ENCODE measurements around the gene NSD2. TPM values are rescaled to one million over a fixed set of nuclear protein-coding genes. Genes with fewer than 3 reads are reported as not detected.
A peak's percentile ranks its signal among the peaks of the same experiment; 100 is the strongest.

Gene NSD2
- total and polyA plus RNA-seq, 9 of the 15 experiments (the other 6 are each of a cell fraction or from before 2014, with no cell fraction given): 6.4 to 126 (median 58.8) TPM

DNA sequence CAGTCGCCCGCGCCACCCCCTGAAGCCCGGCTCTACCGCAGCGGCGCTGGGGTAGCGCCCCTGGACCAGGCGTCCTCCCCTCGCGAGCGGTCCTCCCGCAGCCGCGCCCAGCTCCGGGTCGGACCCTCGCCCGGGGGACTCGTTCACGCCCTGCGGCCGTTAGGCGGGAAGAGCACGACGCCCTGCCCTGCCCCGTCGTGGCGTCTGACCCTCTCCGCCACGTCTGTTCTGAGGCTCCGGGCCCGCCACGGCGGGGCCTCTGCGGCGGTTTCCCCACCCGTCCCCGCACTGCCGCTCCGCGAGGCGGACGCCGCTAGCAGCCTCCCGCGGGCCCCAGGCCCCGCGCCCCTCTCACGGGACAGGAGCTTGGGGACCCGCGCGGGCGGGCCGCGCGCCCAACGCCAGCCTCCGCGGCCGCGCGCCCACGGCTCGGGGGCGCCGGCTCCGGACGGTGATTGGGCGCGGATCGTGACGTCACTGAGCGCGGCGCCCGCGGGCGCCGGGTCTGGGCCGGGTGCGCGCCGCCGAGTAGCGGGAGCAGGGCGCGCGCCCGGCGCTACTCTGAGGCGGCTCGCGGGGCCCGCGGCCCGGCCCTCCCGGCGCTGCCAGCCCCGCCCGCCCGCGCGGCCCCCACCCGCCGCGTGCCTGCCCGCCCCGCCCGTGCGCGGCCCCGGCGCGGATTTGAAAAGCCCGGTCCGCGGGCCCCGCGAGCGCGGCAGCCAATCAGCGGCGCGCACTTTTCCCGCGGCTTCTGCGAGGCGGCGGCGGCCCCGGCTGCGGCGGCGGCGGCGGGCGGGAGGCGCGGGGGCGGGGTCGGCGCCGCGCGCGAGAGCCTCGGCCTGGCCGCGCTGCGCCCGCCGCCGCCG is at the start of gene NSD2 (continued):
- TF ChIP-seq, protein P1, sequence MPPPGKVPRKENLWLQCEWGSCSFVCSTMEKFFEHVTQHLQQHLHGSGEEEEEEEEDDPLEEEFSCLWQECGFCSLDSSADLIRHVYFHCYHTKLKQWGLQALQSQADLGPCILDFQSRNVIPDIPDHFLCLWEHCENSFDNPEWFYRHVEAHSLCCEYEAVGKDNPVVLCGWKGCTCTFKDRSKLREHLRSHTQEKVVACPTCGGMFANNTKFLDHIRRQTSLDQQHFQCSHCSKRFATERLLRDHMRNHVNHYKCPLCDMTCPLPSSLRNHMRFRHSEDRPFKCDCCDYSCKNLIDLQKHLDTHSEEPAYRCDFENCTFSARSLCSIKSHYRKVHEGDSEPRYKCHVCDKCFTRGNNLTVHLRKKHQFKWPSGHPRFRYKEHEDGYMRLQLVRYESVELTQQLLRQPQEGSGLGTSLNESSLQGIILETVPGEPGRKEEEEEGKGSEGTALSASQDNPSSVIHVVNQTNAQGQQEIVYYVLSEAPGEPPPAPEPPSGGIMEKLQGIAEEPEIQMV (tag; conservative IDR thresholded peaks at IDR 0.05; ENCODE audit: low read depth): no peak
- TF ChIP-seq CBFB (CRISPR knock-in tag; IDR thresholded peaks at IDR 0.05) (no peak), SRSF3 (IDR thresholded peaks at IDR 0.05; ENCODE audit: insufficient read depth, low read length) (no peak), CBX3 (IDR thresholded peaks at IDR 0.05; ENCODE audit: borderline replicate concordance in 1 of 2, low read length in 2 of 2) (peak in 1 of 2 experiments; percentile 50; a peak in 1 of 3 replicates), RHOXF2B (CRISPR knock-in tag; conservative IDR thresholded peaks at IDR 0.05) (no peak), BACH1 (tag; IDR thresholded peaks at IDR 0.05) (peak; percentile 43), SUPT5H (IDR thresholded peaks at IDR 0.05) (peak; percentile 89), ZNF354B (CRISPR knock-in tag; IDR thresholded peaks at IDR 0.05) (no peak), ZNF584 (CRISPR knock-in tag; IDR thresholded peaks at IDR 0.05; ENCODE audit: low read depth) (peak; percentile 79), NBN (IDR thresholded peaks at IDR 0.05; ENCODE audit: low read depth) (peak; percentile 67; the same call in 1 of the 2 replicates), ZFPM2 (CRISPR knock-in tag; IDR thresholded peaks at IDR 0.05) (0 out of 2 replicates have a peak, but pooled peaks have one; percentile 70), CCNT2 (IDR thresholded peaks at IDR 0.05; ENCODE audit: borderline replicate concordance, extremely low read depth, insufficient read length, low read depth, low read length) (peak; percentile 77), MED1 (CRISPR knock-in tag; IDR thresholded peaks at IDR 0.05; ENCODE audit: borderline replicate concordance) (no peak), THRA (IDR thresholded peaks at IDR 0.05) (no peak), ZNF133 (CRISPR knock-in tag; IDR thresholded peaks at IDR 0.05) (no peak), MAFF (IDR thresholded peaks at IDR 0.05; ENCODE audit: low read length) (no peak)
- TF ChIP-seq, protein P2, sequence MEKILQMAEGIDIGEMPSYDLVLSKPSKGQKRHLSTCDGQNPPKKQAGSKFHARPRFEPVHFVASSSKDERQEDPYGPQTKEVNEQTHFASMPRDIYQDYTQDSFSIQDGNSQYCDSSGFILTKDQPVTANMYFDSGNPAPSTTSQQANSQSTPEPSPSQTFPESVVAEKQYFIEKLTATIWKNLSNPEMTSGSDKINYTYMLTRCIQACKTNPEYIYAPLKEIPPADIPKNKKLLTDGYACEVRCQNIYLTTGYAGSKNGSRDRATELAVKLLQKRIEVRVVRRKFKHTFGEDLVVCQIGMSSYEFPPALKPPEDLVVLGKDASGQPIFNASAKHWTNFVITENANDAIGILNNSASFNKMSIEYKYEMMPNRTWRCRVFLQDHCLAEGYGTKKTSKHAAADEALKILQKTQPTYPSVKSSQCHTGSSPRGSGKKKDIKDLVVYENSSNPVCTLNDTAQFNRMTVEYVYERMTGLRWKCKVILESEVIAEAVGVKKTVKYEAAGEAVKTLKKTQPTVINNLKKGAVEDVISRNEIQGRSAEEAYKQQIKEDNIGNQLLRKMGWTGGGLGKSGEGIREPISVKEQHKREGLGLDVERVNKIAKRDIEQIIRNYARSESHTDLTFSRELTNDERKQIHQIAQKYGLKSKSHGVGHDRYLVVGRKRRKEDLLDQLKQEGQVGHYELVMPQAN (IDR thresholded peaks at IDR 0.05; ENCODE audit: borderline replicate concordance): no peak
- TF ChIP-seq, protein P3, sequence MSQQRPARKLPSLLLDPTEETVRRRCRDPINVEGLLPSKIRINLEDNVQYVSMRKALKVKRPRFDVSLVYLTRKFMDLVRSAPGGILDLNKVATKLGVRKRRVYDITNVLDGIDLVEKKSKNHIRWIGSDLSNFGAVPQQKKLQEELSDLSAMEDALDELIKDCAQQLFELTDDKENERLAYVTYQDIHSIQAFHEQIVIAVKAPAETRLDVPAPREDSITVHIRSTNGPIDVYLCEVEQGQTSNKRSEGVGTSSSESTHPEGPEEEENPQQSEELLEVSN (IDR thresholded peaks at IDR 0.05; ENCODE audit: borderline replicate concordance in 1 of 2, extremely low read depth in 1 of 2, insufficient read depth in 1 of 2, insufficient read length in 1 of 2, low read depth in 1 of 2, low read length in 1 of 2, poor library complexity in 1 of 2, severe bottlenecking in 1 of 2): peak; percentile 97 to 99
- TF ChIP-seq, protein P4, sequence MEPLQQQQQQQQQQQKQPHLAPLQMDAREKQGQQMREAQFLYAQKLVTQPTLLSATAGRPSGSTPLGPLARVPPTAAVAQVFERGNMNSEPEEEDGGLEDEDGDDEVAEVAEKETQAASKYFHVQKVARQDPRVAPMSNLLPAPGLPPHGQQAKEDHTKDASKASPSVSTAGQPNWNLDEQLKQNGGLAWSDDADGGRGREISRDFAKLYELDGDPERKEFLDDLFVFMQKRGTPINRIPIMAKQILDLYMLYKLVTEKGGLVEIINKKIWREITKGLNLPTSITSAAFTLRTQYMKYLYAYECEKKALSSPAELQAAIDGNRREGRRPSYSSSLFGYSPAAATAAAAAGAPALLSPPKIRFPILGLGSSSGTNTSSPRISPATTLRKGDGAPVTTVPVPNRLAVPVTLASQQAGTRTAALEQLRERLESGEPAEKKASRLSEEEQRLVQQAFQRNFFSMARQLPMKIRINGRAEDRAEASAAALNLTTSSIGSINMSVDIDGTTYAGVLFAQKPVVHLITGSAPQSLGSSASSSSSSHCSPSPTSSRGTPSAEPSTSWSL (CRISPR knock-in tag; IDR thresholded peaks at IDR 0.05; ENCODE audit: borderline replicate concordance): peak; percentile 22; the same call in 1 of the 2 replicates

Data from K562 (cell line).